ENCODE results near the gene OSBPL9.

GRCh38 chr1:51731998-51732397 lies 115.1 kb downstream of the OSBPL9 start:
- no peak for TF ChIP-seq PAX5 (IDR thresholded peaks at IDR 0.05; ENCODE audit: borderline replicate concordance, low read depth, low read length)
- no peak for TF ChIP-seq POLR2A (IDR thresholded peaks at IDR 0.05; ENCODE audit: low read depth, low read length)
- TF ChIP-seq POLR2AphosphoS5 (IDR thresholded peaks at IDR 0.05; ENCODE audit: low read length) = no peak
- no peak for TF ChIP-seq SMC3 (IDR thresholded peaks at IDR 0.05; ENCODE audit: borderline replicate concordance, low read length)
- no peak for TF ChIP-seq JUNB (IDR thresholded peaks at IDR 0.05)
- TF ChIP-seq, protein P1, sequence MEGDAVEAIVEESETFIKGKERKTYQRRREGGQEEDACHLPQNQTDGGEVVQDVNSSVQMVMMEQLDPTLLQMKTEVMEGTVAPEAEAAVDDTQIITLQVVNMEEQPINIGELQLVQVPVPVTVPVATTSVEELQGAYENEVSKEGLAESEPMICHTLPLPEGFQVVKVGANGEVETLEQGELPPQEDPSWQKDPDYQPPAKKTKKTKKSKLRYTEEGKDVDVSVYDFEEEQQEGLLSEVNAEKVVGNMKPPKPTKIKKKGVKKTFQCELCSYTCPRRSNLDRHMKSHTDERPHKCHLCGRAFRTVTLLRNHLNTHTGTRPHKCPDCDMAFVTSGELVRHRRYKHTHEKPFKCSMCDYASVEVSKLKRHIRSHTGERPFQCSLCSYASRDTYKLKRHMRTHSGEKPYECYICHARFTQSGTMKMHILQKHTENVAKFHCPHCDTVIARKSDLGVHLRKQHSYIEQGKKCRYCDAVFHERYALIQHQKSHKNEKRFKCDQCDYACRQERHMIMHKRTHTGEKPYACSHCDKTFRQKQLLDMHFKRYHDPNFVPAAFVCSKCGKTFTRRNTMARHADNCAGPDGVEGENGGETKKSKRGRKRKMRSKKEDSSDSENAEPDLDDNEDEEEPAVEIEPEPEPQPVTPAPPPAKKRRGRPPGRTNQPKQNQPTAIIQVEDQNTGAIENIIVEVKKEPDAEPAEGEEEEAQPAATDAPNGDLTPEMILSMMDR (IDR thresholded peaks at IDR 0.05 in 2 of 3, conservative IDR thresholded peaks at IDR 0.05 in 1 of 3; ENCODE audit: control insufficient read depth in 2 of 3, extremely low read depth in 1 of 3, insufficient read depth in 1 of 3, low read depth in 3 of 3, low read length in 3 of 3) = no peak
- no peak for TF ChIP-seq MXI1 (IDR thresholded peaks at IDR 0.05; ENCODE audit: low read depth, low read length)
- no peak for TF ChIP-seq PRDM15 (CRISPR knock-in tag; IDR thresholded peaks at IDR 0.05)
- no peak for TF ChIP-seq NFYB (IDR thresholded peaks at IDR 0.05; ENCODE audit: insufficient read depth, low read depth, low read length)
